AG09319 (cell line): ENCODE data around the gene CEP55.

Experiments used
- DNase-seq: peaks from one replicate; pipeline ENCODE4 v3.0.0-alpha.2; 2010; ENCODE audit warnings: low read depth; ENCODE audit errors: extremely low read depth
- TF ChIP-seq, protein P1 (sequence below): IDR thresholded peaks from 2 replicates; pipeline ENCODE4 v1.5.1; 2011; ENCODE audit warnings: low read depth, mild to moderate bottlenecking, inconsistent platforms, low read length, moderate library complexity

CEP55 gene

DNA sequence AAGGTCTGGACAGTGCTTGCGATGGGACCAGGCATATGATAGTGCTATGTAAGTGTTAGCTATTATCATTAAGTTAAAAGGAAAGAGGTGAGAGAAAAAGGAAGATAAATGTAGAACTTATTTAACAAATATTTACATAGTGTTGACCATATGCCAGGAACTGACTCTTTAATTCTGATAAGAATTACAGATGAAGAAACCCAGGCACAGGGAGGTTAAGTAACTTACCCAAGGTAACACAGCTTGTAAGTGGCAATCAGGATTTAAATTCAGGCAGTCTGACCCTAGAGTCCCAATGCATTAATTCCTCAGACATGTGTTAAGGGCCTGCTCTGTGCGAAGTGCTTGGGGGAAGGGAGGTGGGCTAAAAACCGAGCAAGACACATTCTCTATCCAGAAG is 81.2 kb downstream of the CEP55 start:
- TF ChIP-seq, protein P1, sequence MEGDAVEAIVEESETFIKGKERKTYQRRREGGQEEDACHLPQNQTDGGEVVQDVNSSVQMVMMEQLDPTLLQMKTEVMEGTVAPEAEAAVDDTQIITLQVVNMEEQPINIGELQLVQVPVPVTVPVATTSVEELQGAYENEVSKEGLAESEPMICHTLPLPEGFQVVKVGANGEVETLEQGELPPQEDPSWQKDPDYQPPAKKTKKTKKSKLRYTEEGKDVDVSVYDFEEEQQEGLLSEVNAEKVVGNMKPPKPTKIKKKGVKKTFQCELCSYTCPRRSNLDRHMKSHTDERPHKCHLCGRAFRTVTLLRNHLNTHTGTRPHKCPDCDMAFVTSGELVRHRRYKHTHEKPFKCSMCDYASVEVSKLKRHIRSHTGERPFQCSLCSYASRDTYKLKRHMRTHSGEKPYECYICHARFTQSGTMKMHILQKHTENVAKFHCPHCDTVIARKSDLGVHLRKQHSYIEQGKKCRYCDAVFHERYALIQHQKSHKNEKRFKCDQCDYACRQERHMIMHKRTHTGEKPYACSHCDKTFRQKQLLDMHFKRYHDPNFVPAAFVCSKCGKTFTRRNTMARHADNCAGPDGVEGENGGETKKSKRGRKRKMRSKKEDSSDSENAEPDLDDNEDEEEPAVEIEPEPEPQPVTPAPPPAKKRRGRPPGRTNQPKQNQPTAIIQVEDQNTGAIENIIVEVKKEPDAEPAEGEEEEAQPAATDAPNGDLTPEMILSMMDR = no peak
- no peak for DNase-seq
